Parathyroid adenoma (tissue), 2 donors: ENCODE data around the gene PALM3.
"Not testable (repeated sequence)": the region's sequence is repeated elsewhere in the genome, so short reads cannot be mapped to it uniquely, and the experiment has no call there.

ENCODE experiments used
- H2AFZ ChIP-seq: fragments of 300-600 bp; sonication (generic); one replicate; pipeline ENCODE4 v1.7.0; 2017; ENCODE audit warnings: antibody characterized with exemption, mild to moderate bottlenecking
- H3K27ac ChIP-seq: fragments of 300-600 bp; sonication (generic); one replicate; pipeline ENCODE4 v1.7.0; 2017
- H3K27me3 ChIP-seq: fragments of 300-600 bp; sonication (generic); one replicate; pipeline ENCODE4 v1.7.0; 2017; ENCODE audit warnings: low read length; ENCODE audit not compliant: control insufficient read depth, insufficient read depth
- H3K36me3 ChIP-seq: fragments of 300-600 bp; sonication (generic); one replicate; pipeline ENCODE4 v1.7.0; 2017; ENCODE audit warnings: low read length; ENCODE audit not compliant: control insufficient read depth, insufficient read depth
- H3K4me1 ChIP-seq: fragments of 300-600 bp; sonication (generic); one replicate; pipeline ENCODE4 v1.7.0; 2017; ENCODE audit warnings: control low read depth
- H3K4me2 ChIP-seq: fragments of 300-600 bp; sonication (generic); one replicate; pipeline ENCODE4 v1.7.0; 2017; ENCODE audit warnings: low read length
- H3K4me3 ChIP-seq: fragments of 300-600 bp; sonication (generic); one replicate; pipeline ENCODE4 v1.7.0; 2017; ENCODE audit warnings: low read depth, low read length
- H3K79me2 ChIP-seq: fragments of 300-600 bp; sonication (generic); one replicate; pipeline ENCODE4 v1.7.0; 2017; ENCODE audit warnings: control low read depth
- H3K9ac ChIP-seq: fragments of 300-600 bp; sonication (generic); one replicate; pipeline ENCODE4 v1.7.0; 2017; ENCODE audit warnings: mild to moderate bottlenecking
- H3K9me3 ChIP-seq: fragments of 300-600 bp; sonication (generic); one replicate; pipeline ENCODE4 v1.7.0; 2017; ENCODE audit warnings: low read length; ENCODE audit not compliant: control insufficient read depth
- CTCF ChIP-seq: fragments of 300-600 bp; sonication (generic); IDR thresholded peaks from one replicate; pipeline ENCODE4 v1.7.0; 2017; ENCODE audit warnings: antibody characterized with exemption, mild to moderate bottlenecking
- donor health status: primary hyperparathyroidism.

PALM3 gene

GRCh38 chr19:14050512-14050911, 11.4 kb downstream of the PALM3 start:
- H3K27me3 ChIP-seq: no peaks in the 10 kb centered on the region
- no peak overlapping the region for H3K9ac ChIP-seq
- no peak overlapping the region for H2AFZ ChIP-seq
- no peaks in the 10 kb centered on the region for H3K9me3 ChIP-seq
- no peaks in the 10 kb centered on the region for H3K36me3 ChIP-seq
- no peak overlapping the region for H3K27ac ChIP-seq
- no peaks in the 10 kb centered on the region for H3K79me2 ChIP-seq
- no peaks in the 10 kb centered on the region for H3K4me1 ChIP-seq
- H3K4me3 ChIP-seq: no peak overlapping the region
- no peak overlapping the region for H3K4me2 ChIP-seq
- TF ChIP-seq CTCF: no peak

GRCh38 chr19:14048443-14049153, 13.3 kb downstream of the PALM3 start:
- H2AFZ ChIP-seq: no peak overlapping the region
- no peaks in the 10 kb centered on the region for H3K36me3 ChIP-seq
- no peak overlapping the region for H3K9ac ChIP-seq
- H3K9me3 ChIP-seq: no peaks in the 10 kb centered on the region
- no peak overlapping the region for H3K4me2 ChIP-seq
- no peaks in the 10 kb centered on the region for H3K4me1 ChIP-seq
- no peaks in the 10 kb centered on the region for H3K79me2 ChIP-seq
- H3K27me3 ChIP-seq: no peaks in the 10 kb centered on the region
- H3K4me3 ChIP-seq: no peak overlapping the region
- peak; percentile 67 for TF ChIP-seq CTCF
- no peak overlapping the region for H3K27ac ChIP-seq

- not testable (repeated sequence) for H3K4me3 ChIP-seq, H3K9ac ChIP-seq, H3K27ac ChIP-seq, H3K9me3 ChIP-seq, H2AFZ ChIP-seq, H3K4me1 ChIP-seq, H3K36me3 ChIP-seq, H3K27me3 ChIP-seq, H3K4me2 ChIP-seq, H3K79me2 ChIP-seq
These were observed 14.0 kb downstream of the PALM3 start for GRCh38 chr19:14047866-14048265.

- TF ChIP-seq CTCF: peak; percentile 67
- not testable (repeated sequence) for H3K36me3 ChIP-seq, H3K4me2 ChIP-seq, H3K79me2 ChIP-seq, H3K9ac ChIP-seq, H3K4me1 ChIP-seq, H3K27me3 ChIP-seq, H3K9me3 ChIP-seq
- Histone ChIP-seq H2AFZ (peak overlapping the region; percentile 10), H3K27ac (peak overlapping the region; percentile 6), H3K4me3 (peak overlapping the region; percentile 16)
These were observed 18.9 kb downstream of the PALM3 start for GRCh38 chr19:14042659-14043608.

- H3K4me3 ChIP-seq: no peak overlapping the region
- TF ChIP-seq CTCF: no peak
- H3K27ac ChIP-seq: no peak overlapping the region
- no peaks in the 10 kb centered on the region for H3K9me3 ChIP-seq
- H3K79me2 ChIP-seq: no peaks in the 10 kb centered on the region
- no peak overlapping the region for H2AFZ ChIP-seq
- H3K36me3 ChIP-seq: no peaks in the 10 kb centered on the region
- no peak overlapping the region for H3K4me2 ChIP-seq
- H3K9ac ChIP-seq: no peak overlapping the region
- H3K27me3 ChIP-seq: no peaks in the 10 kb centered on the region
- no peaks in the 10 kb centered on the region for H3K4me1 ChIP-seq
These were observed 22.7 kb downstream of the PALM3 start for GRCh38 chr19:14039181-14039580.
